NCI-H2171 treated with DMSO at 0.1 percent for 48 hours (cell line): ENCODE results near the gene UBAP1.
"Not testable (repeated sequence)": the region's sequence is repeated elsewhere in the genome, so short reads cannot be mapped to it uniquely, and the experiment has no call there.

Experiments
- DNase-seq: peaks from one replicate; lab custom pipeline; 2025; lab: John Stamatoyannopoulos, UW

Gene UBAP1

DNA sequence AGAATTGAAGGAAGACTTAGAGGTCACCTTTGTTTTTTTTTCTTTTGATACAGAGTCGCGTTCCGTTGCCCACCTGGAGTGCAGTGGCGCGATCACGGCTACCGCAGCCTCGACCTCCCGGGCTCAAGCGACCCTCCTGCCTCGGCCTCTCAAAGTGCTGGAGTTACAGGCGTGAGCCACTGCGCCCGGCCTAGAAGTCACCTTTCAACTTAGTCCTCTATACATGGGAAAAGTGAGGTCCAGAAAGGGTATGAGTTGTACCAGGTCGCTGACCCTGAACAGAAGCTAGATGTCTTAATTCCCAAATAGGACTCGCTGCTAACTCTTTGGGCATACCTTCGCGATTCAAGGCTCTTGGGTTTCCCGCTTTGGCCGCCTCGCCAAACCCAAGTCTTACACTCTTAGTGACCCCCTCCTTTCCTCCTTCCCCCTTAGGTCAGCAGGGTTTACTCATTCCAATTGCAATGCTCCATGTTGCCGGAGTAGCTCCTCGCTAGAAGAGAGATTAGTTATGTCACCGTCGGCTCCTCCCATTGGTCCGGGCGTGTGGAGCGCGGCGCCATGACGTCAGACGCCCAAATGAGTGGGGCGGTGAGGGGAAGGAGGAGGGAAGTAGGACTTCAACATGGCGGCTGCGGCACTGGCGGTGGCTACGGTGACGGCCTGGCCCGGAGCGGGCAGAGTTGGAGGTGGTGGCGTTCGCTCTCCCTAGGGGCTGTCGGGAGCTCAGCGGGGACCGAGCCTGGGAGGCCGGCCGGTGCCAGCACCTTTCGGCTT, at the start of gene UBAP1:
UBAP1 (plus strand) TSS at position 608 of the 777 bp plus-strand sequence. CDS start 41,872 bp downstream, outside the sequence.
- peak; percentile 90 for DNase-seq

DNA sequence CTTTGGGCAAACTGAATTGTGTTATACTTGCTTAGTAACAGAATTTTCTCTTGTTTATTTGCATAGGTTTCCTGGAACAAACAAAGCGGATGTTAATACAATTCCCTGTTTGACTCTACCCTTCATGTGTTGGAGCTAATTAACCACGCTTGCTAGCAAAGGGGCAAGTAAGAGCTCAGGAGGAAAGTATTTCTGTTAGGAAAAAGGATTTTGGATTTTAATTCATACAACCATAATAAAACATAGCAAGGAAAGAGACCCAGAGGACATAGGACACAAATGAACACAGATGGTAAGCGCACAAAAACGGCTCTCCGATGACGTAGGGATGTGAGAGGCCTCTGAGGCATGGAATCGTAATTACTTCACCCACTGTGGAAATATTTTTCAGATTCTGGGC, 47.3 kb upstream of the UBAP1 start:
- no peak for DNase-seq

DNA sequence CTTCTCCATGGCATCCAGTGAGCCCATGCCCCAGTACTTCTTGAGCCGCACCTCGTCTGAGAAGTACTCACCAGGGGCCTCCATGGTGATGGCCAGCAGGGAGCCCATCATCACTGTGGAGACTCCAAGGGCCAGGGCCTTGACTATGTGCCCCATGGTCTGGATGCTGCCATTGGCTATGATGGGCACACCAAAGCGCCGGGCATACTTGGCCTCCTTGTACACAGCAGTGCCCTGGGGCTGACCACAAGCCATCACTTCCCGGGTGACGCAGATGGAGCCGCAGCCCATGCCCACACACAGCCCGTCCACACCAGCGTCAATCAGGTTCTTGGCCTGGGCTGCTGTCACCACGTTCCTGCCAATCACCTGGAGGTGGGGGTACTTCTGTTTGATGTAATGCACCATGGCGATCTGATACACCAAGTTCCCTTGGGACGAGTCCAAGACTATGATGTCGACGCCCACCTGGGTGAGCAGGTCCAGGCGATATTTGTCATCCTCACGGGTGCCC, 45.4 kb upstream of the UBAP1 start:
- DNase-seq = no peak

DNA sequence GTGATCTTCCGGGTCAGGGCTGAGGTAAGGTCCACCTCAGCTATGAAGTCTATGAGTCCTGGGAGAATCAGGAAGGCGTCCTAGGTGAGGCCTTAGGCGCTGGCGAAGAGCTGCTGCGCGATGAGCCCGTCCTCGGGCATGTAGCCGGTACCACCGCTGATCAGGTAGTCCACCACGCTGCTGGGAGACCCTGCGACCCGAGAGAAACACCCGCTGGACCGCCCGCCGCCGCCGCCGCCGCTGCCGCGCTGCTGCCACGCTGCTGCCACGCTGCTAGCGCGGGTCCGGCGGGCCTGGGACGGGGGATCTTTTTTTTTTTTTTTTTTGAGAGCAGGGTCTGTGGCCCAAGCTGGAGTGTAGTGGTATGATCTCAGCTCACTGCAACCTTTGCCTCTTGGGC, 44.3 kb upstream of the UBAP1 start:
- no peak for DNase-seq

GRCh38 chr9:34138644-34139043, 40.2 kb upstream of the UBAP1 start:
- DNase-seq = not testable (repeated sequence)

- no peak for DNase-seq
These were observed 39.2 kb upstream of the UBAP1 start for GRCh38 chr9:34139477-34140146.

GRCh38 chr9:34140853-34141252, 38.0 kb upstream of the UBAP1 start:
- DNase-seq = no peak

- DNase-seq = no peak
These were observed 35.7 kb upstream of the UBAP1 start for GRCh38 chr9:34143116-34143515.

DNA sequence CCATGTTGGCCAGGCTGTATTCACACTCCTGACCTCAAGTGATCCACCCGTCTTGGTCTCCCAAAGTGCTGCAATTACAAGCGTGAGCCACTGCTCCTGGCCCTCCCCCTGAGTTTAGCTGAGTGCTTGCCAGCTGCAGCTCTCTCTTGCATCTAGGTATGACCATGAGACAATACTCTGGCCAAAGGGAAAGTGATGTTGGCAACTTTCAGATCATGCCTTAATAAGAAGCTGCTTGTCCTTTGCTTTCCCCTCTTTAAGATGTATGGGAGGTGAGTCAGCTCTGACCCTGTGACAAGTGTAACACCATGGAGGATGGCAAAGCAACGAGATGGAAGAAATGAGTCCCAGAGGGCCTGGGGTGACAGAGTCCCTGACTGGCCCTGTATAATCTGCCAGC, 33.7 kb upstream of the UBAP1 start:
- DNase-seq = no peak

DNA sequence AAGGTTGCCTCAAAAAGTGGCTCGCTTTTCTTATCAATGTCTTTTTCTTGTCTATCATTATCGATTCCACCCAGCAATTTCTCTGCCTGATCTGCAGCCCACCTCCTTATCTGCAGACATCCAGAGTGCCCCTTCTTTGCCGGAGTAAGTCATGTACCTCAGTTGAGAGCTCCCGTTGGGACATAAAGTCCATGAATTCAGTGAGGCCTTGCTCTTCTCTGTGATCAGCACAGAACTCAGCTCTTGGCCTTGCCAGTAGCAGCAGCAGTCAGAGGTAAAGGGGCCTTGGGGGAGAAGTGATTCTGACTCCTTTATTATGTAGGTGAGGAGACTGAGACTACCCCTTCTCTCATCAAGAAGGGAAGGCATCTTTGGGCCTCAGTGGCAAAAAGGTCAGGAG, 27.4 kb upstream of the UBAP1 start:
- no peak for DNase-seq

DNA sequence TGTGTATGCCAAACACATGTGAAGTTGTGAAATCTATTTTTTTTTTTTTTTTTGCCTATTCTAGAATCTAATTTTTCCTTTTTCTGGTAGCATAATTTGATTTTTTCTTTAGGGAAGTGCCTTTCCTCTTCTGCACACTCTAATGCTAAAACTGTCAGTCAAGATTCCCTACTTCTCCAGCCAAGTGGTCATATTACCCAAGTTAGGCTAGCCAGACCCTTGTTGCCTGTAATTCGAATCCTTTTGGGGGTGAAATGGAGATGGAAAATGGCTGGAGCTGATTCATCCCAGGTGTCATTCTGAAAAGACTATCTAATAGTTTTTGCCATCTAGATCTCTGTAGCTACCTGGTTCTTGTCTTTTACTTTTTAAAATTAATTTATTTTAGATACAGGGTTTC, 24.8 kb upstream of the UBAP1 start:
- DNase-seq = peak; percentile 31

- DNase-seq = no peak
These were observed 21.5 kb upstream of the UBAP1 start for GRCh38 chr9:34157318-34157717.

GRCh38 chr9:34157898-34158297, 20.9 kb upstream of the UBAP1 start:
- DNase-seq = no peak

- no peak for DNase-seq
These were observed 20.4 kb upstream of the UBAP1 start for GRCh38 chr9:34158362-34158869.

- DNase-seq = no peak
These were observed 15.4 kb upstream of the UBAP1 start for GRCh38 chr9:34163434-34163833.

DNA sequence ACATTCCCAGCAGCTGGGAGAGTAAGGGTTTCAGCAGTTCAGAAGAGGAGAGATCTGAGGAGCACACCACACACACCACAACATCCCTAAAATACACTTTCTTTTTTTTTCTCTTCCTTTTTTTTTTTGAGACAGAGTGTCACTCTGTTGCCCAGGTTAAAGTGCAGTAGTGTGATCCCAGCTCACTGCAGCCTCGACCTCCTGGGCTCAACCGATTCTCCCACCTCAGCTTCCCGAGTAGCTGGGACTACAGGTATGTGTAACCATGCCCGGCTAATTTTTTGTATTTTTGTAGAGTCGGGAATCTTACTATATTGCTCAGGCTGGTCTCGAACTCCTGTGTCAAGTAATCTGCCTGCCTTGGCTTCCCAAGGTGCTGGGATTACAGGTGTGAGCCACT, 9.7 kb upstream of the UBAP1 start:
- no peak for DNase-seq

DNA sequence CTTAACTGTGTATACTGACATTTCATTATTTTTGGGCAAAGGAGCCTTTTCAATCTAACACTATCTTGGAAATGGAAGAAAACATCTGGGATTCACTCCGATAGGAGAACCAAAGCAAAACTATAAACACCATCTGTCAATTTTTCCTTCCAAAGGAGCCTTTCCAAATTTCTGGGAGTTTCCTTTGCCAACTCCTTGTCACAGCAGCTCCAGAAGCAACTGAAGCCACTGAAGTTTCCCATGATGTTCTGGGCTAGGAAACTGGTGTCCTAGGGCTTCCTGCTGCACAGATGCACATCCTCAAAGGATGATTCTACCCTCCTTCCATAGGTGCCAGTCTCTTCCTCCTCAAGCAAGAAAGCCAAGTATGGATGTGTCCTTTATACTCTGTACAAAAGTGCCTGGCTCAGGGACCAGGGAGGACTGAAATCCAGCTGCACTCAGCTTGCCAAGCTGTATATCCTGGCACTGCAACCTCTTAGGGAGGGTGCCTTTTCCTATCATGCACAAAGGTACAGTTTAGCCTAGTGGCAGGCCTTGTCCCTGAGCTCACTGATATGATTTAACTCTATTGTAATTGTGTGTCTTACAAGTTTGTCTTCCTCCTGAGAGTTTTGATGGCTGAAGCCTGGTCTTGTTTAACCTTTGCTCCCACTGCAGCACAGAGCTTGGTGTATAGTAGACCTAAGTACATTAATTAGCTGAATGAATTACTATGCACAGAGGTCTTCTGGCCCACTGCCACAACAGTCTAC, 8.4 kb upstream of the UBAP1 start:
- DNase-seq = peak; percentile 61

- no peak for DNase-seq
These were observed 6.9 kb upstream of the UBAP1 start for GRCh38 chr9:34171753-34172535.

- DNase-seq = no peak
These were observed 2.8 kb upstream of the UBAP1 start for GRCh38 chr9:34176089-34176488.

DNA sequence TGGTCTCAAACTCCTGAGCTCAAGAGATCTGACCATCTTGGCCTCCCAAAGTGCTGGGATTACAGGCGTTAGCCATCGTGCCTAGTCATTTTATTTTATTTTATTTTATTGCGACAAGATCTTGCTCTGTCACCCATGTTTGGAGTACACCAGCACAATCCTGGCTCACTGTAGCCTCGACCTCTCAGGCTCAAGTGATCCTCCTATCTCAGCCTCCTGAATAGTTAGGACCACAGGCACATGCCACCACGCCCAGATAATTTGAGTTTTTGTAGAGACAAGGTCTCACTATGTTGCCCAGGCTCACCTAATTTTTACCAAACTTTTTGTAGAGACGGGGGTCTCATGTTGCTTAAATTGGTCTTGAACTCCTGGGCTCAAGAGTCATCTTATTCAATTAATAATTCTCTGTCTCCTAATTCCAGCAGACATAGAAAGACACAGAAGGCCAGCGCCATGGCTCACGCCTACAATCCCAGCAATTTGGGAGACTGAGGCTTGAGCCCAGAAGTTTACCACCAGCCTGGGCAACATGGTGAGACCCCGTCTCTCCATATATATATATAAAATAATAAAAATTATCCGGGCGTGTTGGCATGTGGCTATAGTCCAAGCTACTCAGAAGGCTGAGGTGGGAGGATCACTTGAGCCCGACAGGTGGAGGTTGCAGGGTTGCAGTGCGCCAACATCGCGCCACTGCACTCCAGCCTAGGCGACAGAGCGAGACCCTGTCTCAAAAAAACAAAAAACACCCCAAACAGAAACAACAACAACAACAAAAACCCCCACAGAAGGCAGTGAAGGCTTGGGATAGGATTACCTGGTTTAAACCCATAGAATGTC, 1.0 kb upstream of the UBAP1 start:
- DNase-seq = no peak
